Measurements from ENCODE around the gene DNAJC12. TPM values are rescaled to one million over a fixed set of nuclear protein-coding genes. Genes with fewer than 3 reads are reported as not detected.
"Not testable (repeated sequence)": the region's sequence is repeated elsewhere in the genome, so short reads cannot be mapped to it uniquely, and the experiment has no call there.

The DNAJC12 gene
- polyA plus RNA-seq, 5 donors: 6.6 to 9.4 (median 8.2) TPM

- DNase-seq: peak; percentile 96 to 98
These were observed 73.8 kb downstream of the DNAJC12 start for GRCh38 chr10:67764012-67764822.

DNA sequence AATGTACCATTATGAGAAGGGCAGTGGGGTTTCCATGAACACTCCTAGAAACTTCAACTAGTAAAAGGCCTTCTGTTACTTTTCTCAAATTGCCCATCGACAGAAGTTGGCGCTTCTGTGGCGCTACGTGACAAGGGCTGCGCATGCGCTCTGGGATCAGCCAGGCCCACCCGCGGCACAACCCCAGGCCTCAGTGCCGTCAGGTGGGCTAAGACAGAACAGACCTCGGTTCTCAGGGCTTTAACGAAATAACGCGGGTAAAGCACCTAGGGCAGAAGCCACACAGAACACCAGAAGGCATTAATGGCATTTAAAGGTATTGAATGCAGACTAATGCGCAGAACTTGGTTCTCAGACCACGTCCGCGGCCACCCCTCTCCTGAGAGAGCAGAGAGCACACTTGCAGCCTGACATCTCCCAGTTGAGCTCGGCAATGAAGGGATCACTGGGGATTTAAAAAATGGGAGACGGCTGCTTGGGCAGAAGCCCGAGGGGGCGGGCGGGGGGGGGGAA, 74.4 kb downstream of the DNAJC12 start:
- DNase-seq: peak; percentile 81 to 84

- DNase-seq: not testable (repeated sequence)
These were observed 75.4 kb downstream of the DNAJC12 start for GRCh38 chr10:67762567-67762966.

DNA sequence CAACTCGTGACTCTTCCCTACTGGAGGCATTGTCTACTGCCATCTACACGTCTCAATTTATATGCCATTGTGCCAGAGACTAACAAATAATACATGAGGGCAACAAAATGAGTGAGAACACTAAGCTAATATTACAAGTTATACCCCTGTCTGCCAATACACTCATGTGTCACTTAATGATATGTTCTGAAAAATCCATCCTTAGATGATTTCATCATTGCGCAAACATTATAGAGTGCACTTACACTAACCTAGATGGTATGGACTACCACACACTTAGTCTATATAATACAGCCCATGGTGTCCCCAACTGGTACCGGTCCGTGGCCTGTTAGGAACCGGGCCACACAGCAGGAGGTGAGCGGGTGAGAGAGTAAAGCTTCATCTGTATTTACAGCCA, 77.7 kb downstream of the DNAJC12 start:
- no peak for DNase-seq

Other genes with a start within 250 kb of the DNAJC12 start
- 1 to 10 TPM; 4.4 to 9.5 (median 5.2) TPM for gene CTNNA3, start 142.0 kb downstream of the DNAJC12 start, polyA plus RNA-seq (ENCODE audit: insufficient read depth in 1 of 5, insufficient read length in 5 of 5, low replicate concordance in 1 of 5)
- 10 to 100 TPM; 28.7 to 44.1 (median 39.1) TPM for gene SIRT1, start 46.5 kb upstream of the DNAJC12 start, polyA plus RNA-seq (ENCODE audit: insufficient read depth in 1 of 5, insufficient read length in 5 of 5, low replicate concordance in 1 of 5)
- 10 to 100 TPM; 41.1 to 67.8 (median 59.8) TPM for gene HERC4, start 237.1 kb upstream of the DNAJC12 start, polyA plus RNA-seq (ENCODE audit: insufficient read depth in 1 of 5, insufficient read length in 5 of 5, low replicate concordance in 1 of 5)